ENCODE results near the gene ASRGL1.

The ASRGL1 gene

GRCh38 chr11:62411524-62411923, 74.3 kb downstream of the ASRGL1 start:
- peak in 6 of 51 donors; percentile 9 to 42 (median 22) for DNase-seq

DNA sequence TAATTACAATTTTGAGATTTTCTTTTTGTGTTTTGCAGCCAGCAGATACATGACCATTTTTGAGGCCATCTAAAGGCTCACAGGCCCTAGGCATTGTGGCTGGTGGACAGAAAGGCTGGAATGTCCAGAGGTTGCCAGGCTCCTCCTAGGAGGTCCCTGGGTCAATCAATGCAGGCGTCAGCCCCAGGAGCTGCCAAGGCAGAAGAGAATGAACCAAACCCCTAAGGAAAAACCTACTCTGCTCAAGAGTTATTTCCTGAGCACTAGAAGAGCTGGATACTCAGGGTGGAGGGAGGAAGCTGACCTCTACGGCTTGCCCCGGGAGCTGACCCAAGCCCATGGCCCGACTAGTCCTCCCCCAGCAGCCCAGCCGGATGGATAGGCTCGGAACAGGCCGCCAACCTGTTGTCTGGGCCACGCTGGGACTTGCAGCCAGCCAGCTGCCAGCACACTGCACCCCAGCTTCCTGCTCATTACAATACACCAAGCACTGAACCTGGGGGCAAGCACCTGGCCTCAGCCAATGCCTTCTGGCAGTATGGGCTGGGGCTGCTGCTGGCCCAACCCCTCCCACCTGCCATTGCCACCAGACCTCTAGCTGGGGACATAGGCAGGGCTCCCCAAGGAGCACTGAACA, 75.9 kb downstream of the ASRGL1 start:
- no peak for DNase-seq

DNA sequence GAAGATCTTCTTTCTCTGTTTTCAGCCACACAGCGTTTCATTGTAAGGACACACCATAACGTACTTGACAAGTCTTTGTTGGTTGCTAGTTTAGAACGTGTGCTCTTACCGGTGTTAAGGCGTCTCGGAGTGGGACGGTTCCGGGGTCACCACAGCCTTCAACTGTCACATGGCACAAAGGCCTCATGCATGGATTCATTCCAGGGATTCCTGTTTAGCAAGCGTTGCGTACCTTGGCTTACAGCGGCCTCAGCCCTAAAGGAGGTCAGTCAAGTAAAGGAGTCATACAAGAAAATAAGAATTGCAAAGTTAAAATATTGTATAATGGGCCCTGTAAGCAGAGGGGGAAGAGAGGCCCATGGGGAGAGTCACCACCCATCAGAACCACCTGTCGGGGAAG, 79.3 kb downstream of the ASRGL1 start:
- no peak for DNase-seq

DNA sequence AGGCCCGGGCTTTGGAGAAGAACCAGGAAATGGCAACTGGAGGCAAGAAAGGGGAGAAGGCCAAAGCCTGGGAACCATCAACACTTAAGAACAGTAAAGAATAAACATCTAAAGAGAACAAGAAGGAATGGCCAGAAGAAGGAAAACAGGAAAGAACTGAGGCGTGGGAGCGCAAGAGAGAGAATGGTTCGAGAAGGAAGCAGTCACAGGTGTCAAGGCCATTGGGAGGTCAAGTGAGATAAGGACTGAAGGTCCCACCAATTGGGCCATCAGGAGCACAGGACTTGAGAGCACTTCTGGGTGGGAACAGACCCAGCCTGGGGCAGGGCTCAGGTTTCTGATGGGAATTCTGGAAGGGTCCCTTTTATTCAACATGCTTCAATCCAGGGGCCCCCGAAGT, 80.9 kb downstream of the ASRGL1 start:
- DNase-seq = no peak

GRCh38 chr11:62418733-62419132, 81.5 kb downstream of the ASRGL1 start, which contains the start of gene SCGB1A1:
SCGB1A1 (plus strand) TSS chr11:62419033; CDS start chr11:62419096, 63 bp downstream.
- no peak for DNase-seq

- no peak for DNase-seq
Measured at GRCh38 chr11:62419314-62419929, 82.2 kb downstream of the ASRGL1 start.

- no peak for DNase-seq
Measured at GRCh38 chr11:62419943-62420342, 82.7 kb downstream of the ASRGL1 start.

DNA sequence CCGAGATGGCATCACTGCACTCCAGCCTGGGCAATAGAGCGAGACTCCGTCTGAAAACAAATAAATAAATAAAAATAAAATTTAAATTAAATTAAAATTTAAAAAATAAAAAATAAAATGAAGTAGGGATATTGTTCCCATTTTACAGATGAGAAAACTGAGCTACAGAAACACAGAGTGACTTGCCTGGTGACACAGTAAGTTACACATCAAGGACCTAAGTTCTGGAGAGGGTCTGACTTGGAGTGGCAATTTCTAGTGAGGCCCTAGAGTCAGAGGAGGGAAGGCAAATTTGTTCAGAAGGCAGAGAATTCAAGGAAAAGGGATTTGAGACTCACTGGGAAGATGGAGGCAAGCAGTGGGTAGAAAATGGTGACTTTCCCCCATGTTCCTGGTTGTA, 83.6 kb downstream of the ASRGL1 start:
- DNase-seq = no peak

DNA sequence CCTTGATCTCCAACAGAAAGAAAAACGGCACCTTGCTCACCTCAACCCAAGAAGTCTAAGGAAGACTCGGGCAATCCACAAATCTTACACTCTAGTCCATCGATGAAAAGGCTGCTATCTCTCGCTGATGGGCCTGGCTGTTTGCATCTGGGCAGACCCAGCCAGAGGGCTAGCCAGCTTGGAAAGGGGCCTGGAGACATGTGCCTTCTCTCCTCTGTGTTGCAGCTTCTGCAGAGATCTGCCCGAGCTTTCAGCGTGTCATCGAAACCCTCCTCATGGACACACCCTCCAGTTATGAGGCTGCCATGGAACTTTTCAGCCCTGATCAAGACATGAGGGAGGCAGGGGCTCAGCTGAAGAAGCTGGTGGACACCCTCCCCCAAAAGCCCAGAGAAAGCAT, 84.7 kb downstream of the ASRGL1 start:
- no peak for DNase-seq

DNA sequence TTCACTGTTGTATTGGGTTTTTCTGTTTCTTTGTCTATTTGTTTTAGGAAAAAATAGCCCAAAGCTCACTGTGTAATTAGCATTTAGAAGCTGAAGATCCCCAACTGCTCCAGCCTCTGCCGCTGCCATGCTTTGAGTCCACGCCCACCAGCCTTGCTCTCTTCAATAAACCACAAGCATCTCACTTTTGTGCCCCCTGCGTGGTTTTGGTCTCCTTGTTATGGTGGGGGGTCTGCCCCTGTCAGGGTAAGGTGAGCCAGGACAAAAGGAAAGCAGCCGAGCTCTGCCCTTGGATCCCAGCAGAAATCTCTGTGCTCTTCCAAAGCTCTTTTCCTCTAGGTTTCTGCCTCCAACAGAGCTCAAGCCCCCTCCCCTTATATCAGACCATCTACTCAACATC, 85.8 kb downstream of the ASRGL1 start:
- no peak for DNase-seq

DNA sequence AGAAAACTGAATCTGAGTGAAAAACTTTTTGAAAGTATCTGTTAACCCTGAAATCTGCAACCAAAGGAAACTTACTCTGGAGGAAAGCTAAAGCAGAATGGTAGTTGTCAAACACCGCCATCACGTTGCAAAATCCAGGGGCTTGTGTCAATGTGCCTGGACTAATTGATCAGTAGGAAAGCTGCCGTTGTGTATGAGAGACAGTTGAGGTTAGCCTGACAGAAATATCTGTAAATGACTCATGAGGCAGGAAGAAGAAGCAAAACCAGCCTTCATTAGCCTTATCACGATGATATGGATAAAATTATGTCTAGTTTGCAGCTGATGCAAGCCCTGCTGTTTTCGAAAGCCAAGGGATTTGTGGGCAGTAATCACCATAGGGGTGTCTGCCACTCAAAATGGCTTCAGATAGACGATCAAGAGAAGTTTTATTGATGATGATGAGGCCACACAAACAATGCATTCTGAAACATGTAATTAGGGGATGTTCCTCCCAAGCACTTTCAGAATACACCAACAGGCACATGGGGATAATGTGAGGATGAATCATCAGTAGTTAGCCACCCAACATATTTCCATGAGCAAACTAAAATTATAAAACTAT, 90.5 kb downstream of the ASRGL1 start:
- peak in 1 of 51 donors; percentile 16 for DNase-seq

GRCh38 chr11:62428871-62429560, 91.8 kb downstream of the ASRGL1 start:
- no peak for DNase-seq

DNA sequence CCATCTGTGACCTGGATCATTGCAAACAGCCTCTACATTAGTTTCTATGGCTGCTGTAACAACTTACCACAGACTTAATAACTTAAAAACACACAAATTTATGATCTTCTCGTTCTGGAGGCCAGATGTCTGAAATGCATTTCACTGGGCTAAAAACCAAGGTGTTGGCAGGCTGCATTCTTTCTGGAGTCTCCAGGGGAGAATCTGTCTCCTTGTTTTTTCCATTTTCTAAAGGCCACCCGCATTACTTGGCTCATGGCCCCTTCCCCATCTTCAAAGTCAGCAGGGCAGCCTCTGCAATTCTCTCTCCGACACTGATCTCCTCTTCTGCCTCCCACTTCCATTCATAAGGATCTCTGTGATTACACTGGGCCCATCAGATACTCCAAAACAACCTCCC, 93.2 kb downstream of the ASRGL1 start:
- no peak for DNase-seq

DNA sequence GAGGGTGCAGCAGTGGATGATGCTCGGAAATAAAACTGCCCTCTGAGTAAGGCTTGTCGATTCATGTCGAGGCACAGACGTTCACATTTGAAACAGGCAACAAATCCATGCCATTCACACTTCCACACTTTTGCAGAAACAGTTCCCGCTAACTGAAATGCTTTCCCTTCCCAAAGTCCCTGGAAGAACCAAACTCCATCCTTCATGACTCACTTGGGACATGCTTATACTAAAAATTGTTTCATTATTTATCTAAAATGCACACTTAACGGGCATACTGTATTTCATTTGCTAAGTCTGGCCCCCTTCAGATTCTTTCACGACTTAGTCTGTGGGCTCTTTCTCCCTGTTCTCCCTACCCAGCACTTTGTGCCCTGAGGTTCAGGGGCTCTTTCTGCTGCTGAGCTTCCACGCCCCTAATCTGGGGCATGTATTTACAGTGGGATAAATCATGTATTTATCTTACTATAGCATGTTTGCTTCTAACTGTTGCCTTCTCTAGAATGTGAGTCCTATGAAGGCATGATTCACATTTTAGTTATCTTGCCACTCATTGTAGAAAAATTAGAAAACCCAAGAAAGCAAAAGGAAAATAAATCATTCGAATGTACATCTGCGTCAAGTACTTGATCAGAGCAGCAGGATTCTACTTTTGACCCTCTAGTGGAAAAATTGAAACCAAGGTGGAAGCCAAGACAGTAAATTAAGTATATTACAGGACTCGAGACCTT, 94.1 kb downstream of the ASRGL1 start:
- DNase-seq = no peak

GRCh38 chr11:62432695-62433094, 95.4 kb downstream of the ASRGL1 start:
- DNase-seq = no peak

GRCh38 chr11:62433141-62433903, 96.1 kb downstream of the ASRGL1 start:
- DNase-seq = no peak

GRCh38 chr11:62433904-62434276, 96.6 kb downstream of the ASRGL1 start:
- peak in 2 of 51 donors; percentile 3 to 5 for DNase-seq

GRCh38 chr11:62435846-62436660, 98.8 kb downstream of the ASRGL1 start:
- DNase-seq = peak in 3 of 51 donors; percentile 10 to 45 (median 23)

- no peak for DNase-seq
Measured at GRCh38 chr11:62437616-62438015, 100.4 kb downstream of the ASRGL1 start.

DNA sequence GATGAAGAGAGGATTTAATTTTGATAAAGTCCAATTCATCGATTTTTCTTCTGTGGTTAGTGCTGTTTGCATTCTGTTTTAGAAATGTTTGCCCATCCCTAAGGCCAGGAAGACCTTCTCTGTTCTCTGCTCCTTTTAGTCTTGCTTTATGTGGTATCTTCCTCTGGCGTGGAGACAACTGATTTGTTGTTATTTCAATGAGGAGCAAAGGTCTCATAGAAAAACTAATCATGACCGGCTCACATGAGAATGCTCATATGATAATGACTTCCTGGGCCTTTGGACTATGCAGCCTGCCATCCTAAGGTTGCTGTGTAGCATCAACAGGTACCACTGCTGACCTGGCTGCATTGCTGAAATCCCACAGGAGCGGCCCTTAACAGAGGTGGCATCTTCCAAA, 101.4 kb downstream of the ASRGL1 start:
- no peak for DNase-seq
